Neural progenitor cell (in vitro differentiated cells): ENCODE measurements around the gene ERP29.
"Not testable (repeated sequence)": the region's sequence is repeated elsewhere in the genome, so short reads cannot be mapped to it uniquely, and the experiment has no call there.

Source experiments
- EZH2 ChIP-seq: fragments of 200-600 bp; sonication (generic); IDR thresholded peaks from 2 replicates; pipeline ENCODE4 v1.6.1; 2017; ENCODE audit warnings: antibody characterized with exemption, mild to moderate bottlenecking, moderate library complexity
- EZH2phosphoT487 ChIP-seq: fragments of 200-600 bp; sonication (generic); IDR thresholded peaks from 2 replicates; pipeline ENCODE4 v1.6.1; 2017; ENCODE audit warnings: antibody characterized with exemption
- TF ChIP-seq, protein P1 (sequence below): fragments of 200-600 bp; sonication (generic); IDR thresholded peaks from 2 replicates; pipeline ENCODE4 v1.5.1; 2017; ENCODE audit warnings: antibody characterized with exemption, mild to moderate bottlenecking

DNA sequence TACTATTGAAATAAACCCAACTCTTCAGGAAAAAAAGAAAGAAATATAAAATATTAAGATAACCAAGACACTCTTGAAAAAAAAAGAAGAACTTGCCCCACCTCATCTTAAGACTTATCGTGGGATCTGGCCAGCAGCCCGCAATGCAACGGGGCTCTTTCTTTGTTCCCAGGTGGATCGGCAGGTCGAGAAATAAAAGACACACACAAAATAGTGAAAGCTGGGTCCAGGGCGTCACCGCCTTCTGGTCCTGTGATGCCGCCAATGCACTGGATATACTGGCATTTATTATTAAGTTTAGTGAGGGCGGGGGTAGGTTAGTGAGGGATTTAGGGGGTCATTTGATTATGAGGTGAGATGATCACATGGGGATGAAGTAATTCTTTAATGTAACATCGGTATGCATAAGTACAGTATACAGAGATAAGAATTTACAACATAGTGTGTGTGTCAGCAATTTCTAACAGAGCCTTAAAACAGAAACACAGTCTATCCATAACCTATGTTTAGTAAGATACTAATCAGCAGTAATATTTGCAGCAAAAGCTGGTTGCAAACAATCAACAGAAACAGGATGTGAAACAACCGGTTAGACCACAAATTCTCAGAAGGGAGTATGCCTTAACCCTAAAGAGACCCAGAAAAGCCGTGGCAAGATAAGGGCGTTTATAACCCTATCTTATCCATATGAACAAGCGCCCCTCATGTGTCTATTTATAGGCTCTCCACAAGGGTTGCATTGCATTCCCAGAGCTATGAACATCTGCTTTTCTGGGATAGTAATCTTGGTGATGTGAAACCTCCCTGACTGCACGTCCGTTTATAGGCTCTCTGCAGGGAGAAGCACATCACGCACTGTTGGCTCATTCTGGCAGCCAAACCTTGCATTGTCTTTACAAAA is 18.8 kb upstream of the ERP29 start:
- TF ChIP-seq EZH2, EZH2phosphoT487: not testable (repeated sequence)
- TF ChIP-seq, protein P1, sequence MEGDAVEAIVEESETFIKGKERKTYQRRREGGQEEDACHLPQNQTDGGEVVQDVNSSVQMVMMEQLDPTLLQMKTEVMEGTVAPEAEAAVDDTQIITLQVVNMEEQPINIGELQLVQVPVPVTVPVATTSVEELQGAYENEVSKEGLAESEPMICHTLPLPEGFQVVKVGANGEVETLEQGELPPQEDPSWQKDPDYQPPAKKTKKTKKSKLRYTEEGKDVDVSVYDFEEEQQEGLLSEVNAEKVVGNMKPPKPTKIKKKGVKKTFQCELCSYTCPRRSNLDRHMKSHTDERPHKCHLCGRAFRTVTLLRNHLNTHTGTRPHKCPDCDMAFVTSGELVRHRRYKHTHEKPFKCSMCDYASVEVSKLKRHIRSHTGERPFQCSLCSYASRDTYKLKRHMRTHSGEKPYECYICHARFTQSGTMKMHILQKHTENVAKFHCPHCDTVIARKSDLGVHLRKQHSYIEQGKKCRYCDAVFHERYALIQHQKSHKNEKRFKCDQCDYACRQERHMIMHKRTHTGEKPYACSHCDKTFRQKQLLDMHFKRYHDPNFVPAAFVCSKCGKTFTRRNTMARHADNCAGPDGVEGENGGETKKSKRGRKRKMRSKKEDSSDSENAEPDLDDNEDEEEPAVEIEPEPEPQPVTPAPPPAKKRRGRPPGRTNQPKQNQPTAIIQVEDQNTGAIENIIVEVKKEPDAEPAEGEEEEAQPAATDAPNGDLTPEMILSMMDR: not testable (repeated sequence)
